ENCODE results near the gene COL6A1. TPM values are rescaled to one million over a fixed set of nuclear protein-coding genes. Genes with fewer than 3 reads are reported as not detected.

The COL6A1 gene
- total RNA-seq, 1 experiment from 2014 or later: 193 TPM

DNA sequence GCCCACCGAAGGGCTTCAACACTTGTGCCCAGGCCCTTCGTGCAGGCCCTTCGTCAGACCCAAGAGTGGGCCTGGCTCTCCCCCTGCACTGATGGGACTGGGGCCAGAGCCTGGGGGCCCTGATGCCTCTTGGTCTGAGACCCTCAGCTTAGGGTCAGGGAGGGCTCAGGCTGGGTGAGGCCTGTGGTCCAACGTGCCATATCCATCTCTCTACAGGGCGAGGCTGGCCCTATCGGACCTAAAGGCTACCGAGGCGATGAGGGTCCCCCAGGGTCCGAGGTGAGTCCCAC is 15.6 kb downstream of the COL6A1 start:
- Histone ChIP-seq H3K79me1 (ENCODE audit: insufficient read depth, low read depth, low read length, poor library complexity, severe bottlenecking) (no peaks in the 10 kb centered on the region), H2BK5ac (ENCODE audit: insufficient read length, low read length) (no peak overlapping the region), H2AK5ac (ENCODE audit: insufficient read length, low read length) (no peak overlapping the region), H2BK12ac (ENCODE audit: insufficient read length, low read depth, low read length) (no peak overlapping the region), H4K5ac (ENCODE audit: insufficient read length, low read depth, low read length) (no peak overlapping the region), H2BK15ac (ENCODE audit: low read depth, low read length) (no peak overlapping the region), H2BK120ac (ENCODE audit: low read depth, low read length, poor library complexity, severe bottlenecking) (no peak overlapping the region), H3K27ac (ENCODE audit: insufficient read length, low read depth, low read length) (no peak overlapping the region), H3K4ac (ENCODE audit: low read depth, low read length) (no peak overlapping the region), H3K4me2 (ENCODE audit: insufficient read depth, insufficient read length, low read length) (no peak overlapping the region), H3K14ac (ENCODE audit: insufficient read depth, low read length) (no peak overlapping the region), H3K79me2 (ENCODE audit: insufficient read depth, low read length) (no peaks in the 10 kb centered on the region), H2BK20ac (ENCODE audit: low read depth, low read length, poor library complexity, severe bottlenecking) (no peak overlapping the region), H3K9ac (ENCODE audit: extremely low read depth, insufficient read length, low read length) (no peak overlapping the region), H4K8ac (replicated peaks; ENCODE audit: insufficient read length, low read depth, low read length) (no peak overlapping the region), H3K9me3 (ENCODE audit: control insufficient read depth, low read depth, low read length) (no peaks in the 10 kb centered on the region), H3K23me2 (ENCODE audit: insufficient read length, low read depth, low read length, poor library complexity, severe bottlenecking) (no peaks in the 10 kb centered on the region), H3K23ac (ENCODE audit: insufficient read length, low read depth, low read length) (no peak overlapping the region), H3K4me1 (ENCODE audit: insufficient read depth, low read length) (no peaks in the 10 kb centered on the region), H4K20me1 (ENCODE audit: control insufficient read depth, insufficient read depth, insufficient read length) (no peaks in the 10 kb centered on the region), H3K27me3 (ENCODE audit: insufficient read depth, low read length) (no peaks in the 10 kb centered on the region), H2AFZ (ENCODE audit: low read length) (no peak overlapping the region), H3T11ph (ENCODE audit: low read length) (no peak overlapping the region), H3K18ac (ENCODE audit: insufficient read length, low read depth, low read length) (no peak overlapping the region), H3K56ac (ENCODE audit: insufficient read length, low read depth, low read length) (no peak overlapping the region), H4K91ac (ENCODE audit: insufficient read length, low read depth, low read length) (no peak overlapping the region)
- H3K4me3 Mint-ChIP-seq: no peak overlapping the region
- peaks cover 8 to 30% (median 10%) of the 10 kb centered on the region in 3 experiments; a peak in 6 of 7 replicates for H3K36me3 Mint-ChIP-seq (ENCODE audit: insufficient read depth in 1 of 3, low read depth in 3 of 3)
- H3K27ac Mint-ChIP-seq: no peak overlapping the region
- DNase-seq: no peak
- H3K9me3 Mint-ChIP-seq: no peaks in the 10 kb centered on the region
- H3K4me1 Mint-ChIP-seq: no peaks in the 10 kb centered on the region
- TF ChIP-seq CTCF (conservative IDR thresholded peaks at IDR 0.05): no peak
- no peaks in the 10 kb centered on the region for H3K27me3 Mint-ChIP-seq (ENCODE audit: low read depth)
- no CpG with 5 or more reads among the region's 9 CpGs for WGBS (ENCODE audit: extremely low coverage, insufficient read length, low lambda C conversion rate)
